Measurements from ENCODE around the gene RIMBP2.

Gene RIMBP2

DNA sequence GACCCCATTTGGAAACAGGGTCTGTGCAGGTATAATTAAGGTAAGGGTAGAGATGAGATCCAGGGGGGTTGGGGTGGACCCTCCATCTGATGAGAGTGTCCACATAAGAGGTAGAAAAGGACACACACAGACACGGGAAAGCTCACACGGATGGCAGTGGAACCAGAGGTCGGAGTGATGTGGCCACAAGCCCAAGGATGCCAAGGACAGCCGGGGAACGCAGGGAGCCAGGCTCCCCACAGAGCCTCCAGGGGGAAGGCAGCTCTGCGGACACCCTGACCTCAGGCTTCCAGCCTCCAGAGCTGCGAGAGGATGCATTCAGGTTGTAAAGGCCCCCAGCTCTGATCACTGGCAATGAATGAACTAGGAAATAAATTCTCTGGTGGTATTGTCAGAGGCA, 33.0 kb downstream of the RIMBP2 start:
- TF ChIP-seq, protein P1, sequence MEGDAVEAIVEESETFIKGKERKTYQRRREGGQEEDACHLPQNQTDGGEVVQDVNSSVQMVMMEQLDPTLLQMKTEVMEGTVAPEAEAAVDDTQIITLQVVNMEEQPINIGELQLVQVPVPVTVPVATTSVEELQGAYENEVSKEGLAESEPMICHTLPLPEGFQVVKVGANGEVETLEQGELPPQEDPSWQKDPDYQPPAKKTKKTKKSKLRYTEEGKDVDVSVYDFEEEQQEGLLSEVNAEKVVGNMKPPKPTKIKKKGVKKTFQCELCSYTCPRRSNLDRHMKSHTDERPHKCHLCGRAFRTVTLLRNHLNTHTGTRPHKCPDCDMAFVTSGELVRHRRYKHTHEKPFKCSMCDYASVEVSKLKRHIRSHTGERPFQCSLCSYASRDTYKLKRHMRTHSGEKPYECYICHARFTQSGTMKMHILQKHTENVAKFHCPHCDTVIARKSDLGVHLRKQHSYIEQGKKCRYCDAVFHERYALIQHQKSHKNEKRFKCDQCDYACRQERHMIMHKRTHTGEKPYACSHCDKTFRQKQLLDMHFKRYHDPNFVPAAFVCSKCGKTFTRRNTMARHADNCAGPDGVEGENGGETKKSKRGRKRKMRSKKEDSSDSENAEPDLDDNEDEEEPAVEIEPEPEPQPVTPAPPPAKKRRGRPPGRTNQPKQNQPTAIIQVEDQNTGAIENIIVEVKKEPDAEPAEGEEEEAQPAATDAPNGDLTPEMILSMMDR (IDR thresholded peaks at IDR 0.05; ENCODE audit: control insufficient read depth, insufficient read depth, low read depth, low read length, missing control alignments) = no peak

DNA sequence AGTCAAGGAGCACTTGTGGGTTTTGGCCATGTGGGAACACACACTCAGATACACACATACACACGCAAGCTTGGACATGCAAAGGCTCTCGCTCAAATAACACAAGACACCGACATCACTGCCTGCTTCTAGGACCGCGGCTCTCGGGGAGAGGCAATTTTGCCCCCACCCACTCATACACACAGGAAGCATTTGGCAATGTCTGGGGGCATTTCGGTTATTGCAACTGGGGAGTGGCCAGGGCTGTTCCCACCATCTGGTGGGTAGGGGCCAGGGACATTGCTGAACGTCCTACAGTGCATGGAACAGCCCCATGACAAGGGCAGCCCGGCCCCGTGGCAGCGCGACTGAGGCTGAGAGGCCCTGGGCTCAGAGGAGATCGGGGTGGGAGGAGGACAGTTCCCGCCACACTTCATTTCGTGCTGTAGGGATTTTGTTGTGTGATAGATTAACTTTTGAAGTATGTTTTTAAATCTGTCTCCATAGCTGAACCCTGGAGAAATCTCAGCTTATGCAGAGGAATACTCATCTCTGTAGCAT, 35.6 kb downstream of the RIMBP2 start:
- no peak overlapping the region for H3K4me3 ChIP-seq (ENCODE audit: control insufficient read depth, low read depth, low read length)
- TF ChIP-seq, protein P1 (IDR thresholded peaks at IDR 0.05; ENCODE audit: control insufficient read depth, insufficient read depth, low read depth, low read length, missing control alignments) = no peak
- DNase-seq (ENCODE audit: low read depth) = no peak

More for the DNA sequence above, 33.0 kb downstream of the RIMBP2 start:
- no peak for DNase-seq (ENCODE audit: low read depth)
- H3K4me3 ChIP-seq (ENCODE audit: control insufficient read depth, low read depth, low read length) = no peak overlapping the region

DNA sequence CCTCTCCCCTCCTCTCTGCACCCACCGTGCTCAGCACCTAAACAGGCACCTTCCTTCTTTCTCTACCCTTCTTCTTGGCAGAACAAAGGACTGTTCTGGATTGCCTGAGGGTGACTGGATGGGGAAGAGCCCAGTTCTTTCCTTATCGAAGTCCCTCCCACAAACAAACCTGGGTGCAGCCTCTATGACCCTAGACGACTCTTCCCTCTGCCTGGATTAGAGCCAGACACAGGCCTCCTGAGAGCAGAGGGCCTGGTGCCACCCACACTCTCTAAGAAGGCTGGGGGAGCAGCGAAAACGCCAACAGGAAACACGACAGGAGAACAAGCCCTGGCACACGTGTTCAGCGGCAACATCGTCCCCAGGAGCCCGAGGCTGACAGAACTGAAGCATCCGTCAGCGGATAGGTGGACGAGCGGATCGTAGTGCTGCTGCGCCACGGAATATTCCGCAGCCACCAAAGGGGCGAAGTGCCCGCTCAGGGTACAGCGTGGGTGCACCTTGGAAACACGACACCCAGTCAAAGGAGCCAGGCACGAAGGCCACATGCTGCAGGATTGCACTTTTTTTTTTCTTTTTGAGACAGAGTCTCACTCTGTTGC, 38.0 kb downstream of the RIMBP2 start:
- H3K4me3 ChIP-seq (ENCODE audit: control insufficient read depth, low read depth, low read length) = no peak overlapping the region
- DNase-seq (ENCODE audit: low read depth) = no peak
- TF ChIP-seq, protein P1 (IDR thresholded peaks at IDR 0.05; ENCODE audit: control insufficient read depth, insufficient read depth, low read depth, low read length, missing control alignments) = no peak

DNA sequence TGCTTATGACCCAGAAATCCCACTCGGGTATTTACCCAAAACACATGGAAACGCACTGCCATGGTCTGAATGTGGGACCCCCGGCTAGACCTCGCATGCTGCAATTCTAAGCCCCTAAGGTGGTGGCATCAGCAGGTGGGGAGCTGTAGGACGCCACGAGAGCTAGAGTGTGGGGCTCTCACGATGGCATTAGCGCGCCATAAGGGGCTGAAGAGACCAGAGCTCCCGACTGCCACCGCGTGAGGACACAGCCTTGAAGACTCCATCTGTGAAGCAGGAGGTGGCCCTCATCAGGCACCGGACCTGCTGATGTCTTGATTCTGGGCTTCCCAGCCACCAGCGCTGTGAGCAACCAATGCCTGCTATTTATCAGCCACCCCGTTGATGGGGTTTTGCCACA, 40.3 kb downstream of the RIMBP2 start:
- TF ChIP-seq, protein P1 (IDR thresholded peaks at IDR 0.05; ENCODE audit: control insufficient read depth, insufficient read depth, low read depth, low read length, missing control alignments) = no peak
- no peak for DNase-seq (ENCODE audit: low read depth)
- no peak overlapping the region for H3K4me3 ChIP-seq (ENCODE audit: control insufficient read depth, low read depth, low read length)

DNA sequence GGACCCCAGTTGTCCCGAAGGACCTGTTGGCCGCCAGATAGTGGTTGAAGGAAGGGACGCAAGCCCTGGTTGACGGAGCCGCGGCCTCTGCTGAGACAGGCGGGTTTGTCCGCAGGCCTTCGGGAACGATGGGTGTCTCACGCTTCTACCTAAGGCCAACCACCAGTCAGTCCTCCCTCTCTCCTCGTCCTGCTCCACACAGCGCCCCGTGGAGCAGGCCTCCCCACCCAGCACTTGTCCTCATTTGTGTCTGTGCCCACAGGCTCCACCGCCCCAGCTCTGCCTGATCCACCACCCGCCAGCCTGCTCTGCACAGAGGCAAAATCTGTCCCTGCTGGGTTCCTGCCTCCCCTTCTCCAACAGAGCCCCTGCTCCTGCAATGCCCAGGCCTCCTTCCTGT, 41.0 kb downstream of the RIMBP2 start:
- DNase-seq (ENCODE audit: low read depth) = no peak
- TF ChIP-seq, protein P1 (IDR thresholded peaks at IDR 0.05; ENCODE audit: control insufficient read depth, insufficient read depth, low read depth, low read length, missing control alignments) = no peak
- no peak overlapping the region for H3K4me3 ChIP-seq (ENCODE audit: control insufficient read depth, low read depth, low read length)

DNA sequence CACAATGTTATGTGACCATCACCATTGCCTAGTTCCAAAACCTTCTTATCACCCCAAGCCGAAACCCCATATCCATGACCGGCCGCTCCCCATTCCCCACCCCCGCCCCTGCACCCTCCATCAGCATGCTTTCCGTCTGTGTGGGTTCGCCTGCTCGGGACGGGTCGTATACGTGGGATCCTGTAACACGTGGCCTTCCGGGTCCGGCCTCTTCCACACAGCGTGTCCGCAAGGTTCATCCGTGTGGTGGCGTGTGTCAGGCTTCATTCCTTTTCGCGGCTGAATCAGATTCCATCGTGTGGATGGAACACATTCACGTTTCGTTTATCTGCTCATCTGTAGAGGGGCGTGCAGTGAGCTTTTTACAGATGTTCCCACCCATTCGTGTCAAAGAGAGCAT, 41.4 kb downstream of the RIMBP2 start:
- DNase-seq (ENCODE audit: low read depth) = no peak

More for the DNA sequence above, 41.4 kb downstream of the RIMBP2 start:
- no peak overlapping the region for H3K4me3 ChIP-seq (ENCODE audit: control insufficient read depth, low read depth, low read length)
- TF ChIP-seq, protein P1 (IDR thresholded peaks at IDR 0.05; ENCODE audit: control insufficient read depth, insufficient read depth, low read depth, low read length, missing control alignments) = no peak

All from AG09309 (cell line).